Neutrophil (primary cell): ENCODE results near the gene CHMP1B.

Source experiments
- H3K27ac ChIP-seq: fragments of 200-600 bp; sonication (generic); 2 replicates; pipeline ENCODE4 v1.5.1; 2016; ENCODE audit warnings: mild to moderate bottlenecking, moderate library complexity
- H3K27me3 ChIP-seq: fragments of 200-600 bp; sonication (generic); 2 replicates; pipeline ENCODE4 v1.6.0; 2016; ENCODE audit warnings: mild to moderate bottlenecking
- H3K36me3 ChIP-seq: fragments of 200-600 bp; sonication (generic); 2 replicates; pipeline ENCODE4 v1.5.1; 2017
- H3K4me1 ChIP-seq, 2 experiments: fragments of 200-600 bp in 1 of 2; sonication (generic) in 1 of 2; 1 replicate in 1 of 2; 2 replicates in 1 of 2; pipeline versions ENCODE4 v1.5.1 to v1.6.1; 2013 to 2016; ENCODE audit warnings: low read depth in 1 of 2, low read length in 1 of 2, mild to moderate bottlenecking in 1 of 2, moderate library complexity in 1 of 2; ENCODE audit not compliant: control insufficient read depth in 1 of 2, insufficient read depth in 1 of 2
- H3K4me3 ChIP-seq, 2 experiments: fragments of 200-600 bp in 1 of 2; sonication (generic) in 1 of 2; 1 replicate in 1 of 2; 2 replicates in 1 of 2; pipeline ENCODE4 v1.5.1; 2013 to 2016; ENCODE audit warnings: low read depth in 1 of 2, low read length in 1 of 2, mild to moderate bottlenecking in 1 of 2, moderate library complexity in 1 of 2
- H3K9me3 ChIP-seq: fragments of 200-600 bp; sonication (generic); 2 replicates; pipeline ENCODE4 v1.5.1; 2016
- TF ChIP-seq, protein P1 (sequence below): fragments of 200-600 bp; sonication (generic); IDR thresholded peaks from 2 replicates; pipeline ENCODE4 v1.5.1; 2016; ENCODE audit warnings: antibody characterized with exemption

The CHMP1B gene

DNA sequence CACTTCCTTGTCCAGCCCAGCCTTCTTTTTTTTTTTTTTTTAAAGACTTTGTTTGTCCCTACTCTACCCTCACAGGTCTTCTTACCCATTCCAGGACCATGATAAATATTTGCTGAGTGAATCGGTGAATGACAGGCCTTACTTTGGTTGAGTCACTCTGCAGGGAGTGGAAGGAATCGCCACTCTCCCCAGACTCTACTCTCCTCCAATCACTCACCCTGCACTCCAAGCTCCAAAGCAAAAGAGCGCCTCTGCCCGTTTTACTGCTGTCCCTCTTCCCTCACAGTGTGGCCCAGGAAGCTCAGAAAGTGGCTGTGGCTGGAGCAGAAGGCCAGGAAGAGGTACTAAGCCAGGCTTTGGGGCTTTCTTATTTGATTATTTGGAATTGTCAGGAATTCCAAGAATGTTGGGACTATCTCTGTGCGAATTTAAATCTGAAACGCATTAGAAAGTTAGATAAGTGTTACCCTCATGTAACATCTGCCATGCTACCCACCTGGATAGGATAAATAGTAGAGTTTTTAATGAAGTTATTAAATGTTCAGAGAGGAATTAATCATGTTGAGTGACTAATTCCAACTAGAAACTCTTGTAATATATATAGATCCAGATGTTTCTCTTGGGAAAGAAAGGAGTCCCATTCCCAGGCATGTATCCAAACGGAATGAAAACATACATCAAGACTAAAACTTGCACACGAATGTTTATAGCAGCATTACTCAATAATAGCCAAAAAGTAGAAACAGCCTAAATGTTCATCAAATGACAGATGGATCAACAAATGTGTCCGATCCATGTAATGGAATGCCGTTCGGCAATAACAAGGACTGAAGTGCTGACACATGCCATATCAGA lies 43.0 kb upstream of the CHMP1B start:
- H3K4me3 ChIP-seq: no peak overlapping the region
- no peaks in the 10 kb centered on the region for H3K9me3 ChIP-seq
- H3K4me1 ChIP-seq: no peaks in the 10 kb centered on the region
- peaks cover 16% of the 10 kb centered on the region for H3K27me3 ChIP-seq
- TF ChIP-seq, protein P1, sequence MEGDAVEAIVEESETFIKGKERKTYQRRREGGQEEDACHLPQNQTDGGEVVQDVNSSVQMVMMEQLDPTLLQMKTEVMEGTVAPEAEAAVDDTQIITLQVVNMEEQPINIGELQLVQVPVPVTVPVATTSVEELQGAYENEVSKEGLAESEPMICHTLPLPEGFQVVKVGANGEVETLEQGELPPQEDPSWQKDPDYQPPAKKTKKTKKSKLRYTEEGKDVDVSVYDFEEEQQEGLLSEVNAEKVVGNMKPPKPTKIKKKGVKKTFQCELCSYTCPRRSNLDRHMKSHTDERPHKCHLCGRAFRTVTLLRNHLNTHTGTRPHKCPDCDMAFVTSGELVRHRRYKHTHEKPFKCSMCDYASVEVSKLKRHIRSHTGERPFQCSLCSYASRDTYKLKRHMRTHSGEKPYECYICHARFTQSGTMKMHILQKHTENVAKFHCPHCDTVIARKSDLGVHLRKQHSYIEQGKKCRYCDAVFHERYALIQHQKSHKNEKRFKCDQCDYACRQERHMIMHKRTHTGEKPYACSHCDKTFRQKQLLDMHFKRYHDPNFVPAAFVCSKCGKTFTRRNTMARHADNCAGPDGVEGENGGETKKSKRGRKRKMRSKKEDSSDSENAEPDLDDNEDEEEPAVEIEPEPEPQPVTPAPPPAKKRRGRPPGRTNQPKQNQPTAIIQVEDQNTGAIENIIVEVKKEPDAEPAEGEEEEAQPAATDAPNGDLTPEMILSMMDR: no peak
- no peak overlapping the region for H3K27ac ChIP-seq
- no peaks in the 10 kb centered on the region for H3K36me3 ChIP-seq

DNA sequence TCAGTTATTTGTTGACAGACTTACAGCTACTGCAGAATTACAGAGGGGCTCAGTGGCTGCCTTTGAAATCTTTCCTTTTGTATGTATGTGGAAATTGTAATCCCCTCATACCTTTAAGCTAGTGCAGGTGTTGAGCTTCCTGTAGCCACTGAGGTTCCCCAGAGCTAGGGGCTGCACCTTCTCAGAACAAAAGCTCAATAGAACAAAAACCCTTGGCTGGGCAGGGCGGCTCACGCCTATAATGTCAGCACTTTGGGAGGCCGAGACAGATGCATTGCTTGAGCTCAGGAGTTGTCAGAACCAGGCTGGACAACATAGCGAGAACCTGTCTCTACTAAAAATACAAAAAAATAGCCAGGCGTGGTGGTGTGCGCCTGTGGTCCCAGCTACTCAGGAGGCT lies 41.3 kb upstream of the CHMP1B start:
- no peaks in the 10 kb centered on the region for H3K4me1 ChIP-seq
- no peak overlapping the region for H3K4me3 ChIP-seq
- no peak overlapping the region for H3K27ac ChIP-seq
- H3K36me3 ChIP-seq: no peaks in the 10 kb centered on the region
- H3K9me3 ChIP-seq: no peaks in the 10 kb centered on the region
- H3K27me3 ChIP-seq: peaks cover 16% of the 10 kb centered on the region
- TF ChIP-seq, protein P1: no peak

DNA sequence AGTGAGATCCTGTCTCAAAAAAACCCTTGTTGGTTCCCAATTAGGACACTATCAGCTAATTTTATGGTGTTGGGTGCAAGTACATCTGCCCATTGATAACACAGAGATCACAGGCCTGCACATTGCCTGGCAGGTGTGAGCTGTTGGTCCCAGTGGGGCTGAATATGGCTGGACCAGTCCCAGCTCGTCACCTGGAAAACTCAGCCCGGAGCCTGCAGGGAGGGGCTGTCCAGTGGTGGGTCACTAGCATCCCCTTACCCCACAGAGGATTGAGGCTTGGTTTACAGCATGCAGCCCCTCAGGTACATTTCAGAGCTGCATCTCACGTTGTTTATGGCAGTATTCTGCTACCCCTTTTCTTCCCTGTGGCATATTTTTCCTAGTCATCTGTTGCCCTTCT lies 40.8 kb upstream of the CHMP1B start:
- H3K9me3 ChIP-seq: no peaks in the 10 kb centered on the region
- H3K27ac ChIP-seq: no peak overlapping the region
- H3K27me3 ChIP-seq: peaks cover 12% of the 10 kb centered on the region
- H3K36me3 ChIP-seq: no peaks in the 10 kb centered on the region
- H3K4me3 ChIP-seq: no peak overlapping the region
- no peaks in the 10 kb centered on the region for H3K4me1 ChIP-seq
- TF ChIP-seq, protein P1: no peak

DNA sequence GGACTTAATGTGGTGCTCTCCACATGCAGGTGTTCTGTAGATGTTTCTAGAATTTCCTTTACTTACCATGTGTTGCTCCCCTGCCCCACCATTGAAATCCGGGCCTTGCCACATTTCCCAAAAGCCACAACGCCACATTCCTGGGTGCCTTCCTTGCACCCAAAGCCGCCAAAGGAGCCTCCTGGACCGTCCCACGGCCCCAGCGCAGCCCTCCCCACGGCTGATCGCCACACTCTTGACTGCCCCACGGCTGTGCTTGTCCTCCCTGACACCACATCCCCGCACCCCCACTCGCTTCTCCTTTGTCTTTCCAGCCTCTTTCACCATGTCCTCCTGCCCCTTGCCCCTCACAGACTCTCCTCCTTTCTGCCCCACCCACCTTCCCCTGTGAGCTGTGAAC lies 40.2 kb upstream of the CHMP1B start:
- H3K9me3 ChIP-seq: no peaks in the 10 kb centered on the region

DNA sequence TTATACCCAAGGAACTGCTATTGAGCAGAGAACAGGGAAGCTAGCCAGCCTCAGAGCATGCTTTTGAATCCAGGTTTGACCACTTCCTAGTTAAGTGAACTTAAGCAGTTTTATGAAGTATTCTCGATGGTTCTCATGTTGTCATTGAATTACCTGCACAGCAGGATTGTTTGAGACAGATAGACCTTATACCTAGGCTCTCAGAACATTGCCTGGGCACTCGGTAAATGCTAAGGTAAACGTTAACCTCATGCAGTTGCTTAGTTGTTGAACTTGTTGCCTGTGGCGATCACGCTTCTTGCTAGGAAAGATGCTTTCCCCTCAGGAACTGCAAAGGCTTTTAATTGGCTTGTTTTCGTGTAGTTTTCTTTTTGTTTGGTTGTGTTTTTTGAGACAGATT lies 34.0 kb upstream of the CHMP1B start:
- TF ChIP-seq, protein P1: no peak
- no peaks in the 10 kb centered on the region for H3K36me3 ChIP-seq
- H3K4me1 ChIP-seq: no peaks in the 10 kb centered on the region
- H3K27me3 ChIP-seq: peaks cover 29% of the 10 kb centered on the region
- no peak overlapping the region for H3K4me3 ChIP-seq
- no peak overlapping the region for H3K27ac ChIP-seq
- H3K9me3 ChIP-seq: no peaks in the 10 kb centered on the region

More for the DNA sequence above, 40.2 kb upstream of the CHMP1B start:
- TF ChIP-seq, protein P1: no peak
- Histone ChIP-seq H3K4me1 (no peaks in the 10 kb centered on the region), H3K27ac (no peak overlapping the region), H3K27me3 (peaks cover 7% of the 10 kb centered on the region), H3K4me3 (no peak overlapping the region), H3K36me3 (no peaks in the 10 kb centered on the region)
